A549 (cell line): Measurements from ENCODE around the gene SLC35A4.
"Not testable (repeated sequence)": the region's sequence is repeated elsewhere in the genome, so short reads cannot be mapped to it uniquely, and the experiment has no call there.

Source experiments
- CHD2 ChIP-seq: fragments of 150-350 bp; IDR thresholded peaks from 2 replicates; pipeline ENCODE4 v1.6.1; 2014; ENCODE audit warnings: low read length; ENCODE audit not compliant: partially characterized antibody
- CTCF ChIP-seq: fragments of >200 bp; sonication (Bioruptor Twin); formaldehyde crosslinking; IDR thresholded peaks from 3 replicates; pipeline ENCODE4 v1.5.1; 2016
- POLR2A ChIP-seq: IDR thresholded peaks from 2 replicates; pipeline ENCODE4 v1.6.1; 2012; ENCODE audit warnings: mild to moderate bottlenecking, low read length
- RAD21 ChIP-seq, 2 experiments: fragments of >200 bp in 1 of 2; sonication (Bioruptor Twin) in 1 of 2; formaldehyde crosslinking in 1 of 2; IDR thresholded peaks in 1 of 2; conservative IDR thresholded peaks in 1 of 2; 2 replicates in 1 of 2; 3 replicates in 1 of 2; pipeline ENCODE4 v1.6.1; 2012 to 2018; ENCODE audit warnings: inconsistent platforms in 1 of 2
- TF ChIP-seq, protein P1 (sequence below): fragments of 450-650 bp; IDR thresholded peaks from 2 replicates; pipeline ENCODE4 v1.6.1; 2014; ENCODE audit warnings: antibody characterized with exemption

- not testable (repeated sequence) for TF ChIP-seq CTCF; CHD2; POLR2A; RAD21 (conservative IDR thresholded peaks at IDR 0.05 in 1 of 2, IDR thresholded peaks at IDR 0.05 in 1 of 2)
- TF ChIP-seq, protein P1, sequence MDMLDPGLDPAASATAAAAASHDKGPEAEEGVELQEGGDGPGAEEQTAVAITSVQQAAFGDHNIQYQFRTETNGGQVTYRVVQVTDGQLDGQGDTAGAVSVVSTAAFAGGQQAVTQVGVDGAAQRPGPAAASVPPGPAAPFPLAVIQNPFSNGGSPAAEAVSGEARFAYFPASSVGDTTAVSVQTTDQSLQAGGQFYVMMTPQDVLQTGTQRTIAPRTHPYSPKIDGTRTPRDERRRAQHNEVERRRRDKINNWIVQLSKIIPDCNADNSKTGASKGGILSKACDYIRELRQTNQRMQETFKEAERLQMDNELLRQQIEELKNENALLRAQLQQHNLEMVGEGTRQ: not testable (repeated sequence)
Observed at GRCh38 chr5:140603446-140603698, 38.7 kb downstream of the SLC35A4 start.
